DND-41 (cell line): Measurements from ENCODE around the gene TRAK1.
A peak's percentile ranks its signal among the peaks of the same experiment; 100 is the strongest.

Experiments used
- ATAC-seq: fragments of 200-7000 bp; cut with Tn5 transposase; 3 replicates; pipeline ENCODE4 v1.9.1; 2021; ENCODE audit warnings: low read depth; ENCODE audit not compliant: insufficient read depth
- DNase-seq: peaks from one replicate; pipeline ENCODE4 v3.0.0-alpha.2; 2020
- H2AFZ ChIP-seq: 2 replicates; pipeline ENCODE4 v1.6.0; 2012; ENCODE audit warnings: low read depth, low read length
- H3K27ac ChIP-seq: 2 replicates; pipeline ENCODE4 v1.5.1; 2012; ENCODE audit warnings: low read length, inconsistent platforms
- H3K27me3 ChIP-seq: fragments of 200-600 bp; sonication (generic); 2 replicates; pipeline ENCODE4 v1.6.0; 2012; ENCODE audit warnings: low read length, mild to moderate bottlenecking, inconsistent platforms; ENCODE audit not compliant: insufficient read depth, poor library complexity
- H3K36me3 ChIP-seq: 2 replicates; pipeline ENCODE4 v1.5.1; 2012; ENCODE audit warnings: low read length, inconsistent platforms; ENCODE audit not compliant: insufficient read depth
- H3K4me1 ChIP-seq: 2 replicates; pipeline ENCODE4 v1.5.1; 2012; ENCODE audit warnings: mild to moderate bottlenecking, low read length; ENCODE audit not compliant: insufficient read depth
- H3K4me2 ChIP-seq: 2 replicates; pipeline ENCODE4 v1.6.0; 2012; ENCODE audit warnings: mild to moderate bottlenecking, moderate library complexity, low read length, inconsistent platforms; ENCODE audit not compliant: insufficient read depth
- H3K4me3 ChIP-seq, 2 experiments: fragments of 200-600 bp in 1 of 2; shearing (Covaris generic) in 1 of 2; 2 replicates each; pipeline ENCODE4 v1.5.1; 2012 to 2016; ENCODE audit warnings: inconsistent platforms in 2 of 2, low read length in 2 of 2, mild to moderate bottlenecking in 2 of 2, low read depth in 1 of 2, moderate library complexity in 1 of 2
- H3K79me2 ChIP-seq: 2 replicates; pipeline ENCODE4 v1.6.0; 2012; ENCODE audit warnings: low read length, inconsistent platforms; ENCODE audit not compliant: insufficient read depth
- H3K9ac ChIP-seq: 2 replicates; pipeline ENCODE4 v1.6.0; 2012; ENCODE audit warnings: low read depth, mild to moderate bottlenecking, inconsistent platforms, low read length, moderate library complexity
- H3K9me3 ChIP-seq: 2 replicates; pipeline ENCODE4 v1.5.1; 2012; ENCODE audit warnings: low read length, moderate library complexity, mild to moderate bottlenecking, inconsistent platforms; ENCODE audit not compliant: insufficient read depth, severe bottlenecking
- H4K20me1 ChIP-seq: 2 replicates; pipeline ENCODE4 v1.6.0; 2012; ENCODE audit warnings: low read length; ENCODE audit not compliant: insufficient read depth
- EZH2 ChIP-seq: IDR thresholded peaks from 3 replicates; pipeline ENCODE4 v1.6.1; 2012; ENCODE audit warnings: borderline replicate concordance, low read depth, mild to moderate bottlenecking, moderate library complexity, low read length, inconsistent platforms; ENCODE audit not compliant: severe bottlenecking
- TF ChIP-seq, protein P1 (sequence below): IDR thresholded peaks from 2 replicates; pipeline ENCODE4 v1.5.1; 2012; ENCODE audit warnings: borderline replicate concordance, low read length, moderate library complexity, mild to moderate bottlenecking; ENCODE audit not compliant: poor library complexity, severe bottlenecking; ENCODE audit errors: extremely low read depth

TRAK1 gene

DNA sequence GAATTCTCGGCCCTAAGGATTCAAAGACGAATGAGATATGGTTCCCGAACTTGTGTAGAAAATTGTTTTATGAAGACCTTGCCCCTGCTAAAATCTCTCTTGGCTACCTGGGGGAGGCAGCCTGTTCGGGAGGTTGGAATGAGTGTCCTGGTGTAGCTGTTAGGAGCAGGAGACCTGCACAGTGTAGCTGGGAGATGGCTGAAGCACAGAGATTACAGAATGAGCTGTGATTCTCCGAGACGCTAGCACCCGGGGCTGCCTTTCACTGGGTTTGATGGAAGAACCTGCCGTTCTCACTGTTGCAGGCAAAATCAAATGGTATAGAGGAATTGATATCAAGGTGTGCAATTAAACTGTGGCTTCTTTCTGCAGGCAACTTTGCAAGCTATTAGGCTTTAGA is 68.0 kb downstream of the TRAK1 start:
- Histone ChIP-seq H3K36me3 (no peaks in the 10 kb centered on the region), H3K4me2 (peak overlapping the region; percentile 76), H3K9ac (peak overlapping the region; percentile 57; the same call in 1 of the 2 replicates), H3K27me3 (no peaks in the 10 kb centered on the region), H3K27ac (no peak overlapping the region; the same call in 1 of the 2 replicates), H3K9me3 (no peaks in the 10 kb centered on the region), H3K79me2 (peaks cover 24% of the 10 kb centered on the region), H4K20me1 (no peaks in the 10 kb centered on the region), H3K4me1 (peaks cover 38% of the 10 kb centered on the region), H2AFZ (peak overlapping the region; percentile 78), H3K4me3 (peak overlapping the region in 1 of 2 experiments; percentile 76; a peak in 1 of 4 replicates)
- no peak for DNase-seq
- TF ChIP-seq, protein P1, sequence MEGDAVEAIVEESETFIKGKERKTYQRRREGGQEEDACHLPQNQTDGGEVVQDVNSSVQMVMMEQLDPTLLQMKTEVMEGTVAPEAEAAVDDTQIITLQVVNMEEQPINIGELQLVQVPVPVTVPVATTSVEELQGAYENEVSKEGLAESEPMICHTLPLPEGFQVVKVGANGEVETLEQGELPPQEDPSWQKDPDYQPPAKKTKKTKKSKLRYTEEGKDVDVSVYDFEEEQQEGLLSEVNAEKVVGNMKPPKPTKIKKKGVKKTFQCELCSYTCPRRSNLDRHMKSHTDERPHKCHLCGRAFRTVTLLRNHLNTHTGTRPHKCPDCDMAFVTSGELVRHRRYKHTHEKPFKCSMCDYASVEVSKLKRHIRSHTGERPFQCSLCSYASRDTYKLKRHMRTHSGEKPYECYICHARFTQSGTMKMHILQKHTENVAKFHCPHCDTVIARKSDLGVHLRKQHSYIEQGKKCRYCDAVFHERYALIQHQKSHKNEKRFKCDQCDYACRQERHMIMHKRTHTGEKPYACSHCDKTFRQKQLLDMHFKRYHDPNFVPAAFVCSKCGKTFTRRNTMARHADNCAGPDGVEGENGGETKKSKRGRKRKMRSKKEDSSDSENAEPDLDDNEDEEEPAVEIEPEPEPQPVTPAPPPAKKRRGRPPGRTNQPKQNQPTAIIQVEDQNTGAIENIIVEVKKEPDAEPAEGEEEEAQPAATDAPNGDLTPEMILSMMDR = no peak
- no peak for TF ChIP-seq EZH2
- no peak for ATAC-seq

DNA sequence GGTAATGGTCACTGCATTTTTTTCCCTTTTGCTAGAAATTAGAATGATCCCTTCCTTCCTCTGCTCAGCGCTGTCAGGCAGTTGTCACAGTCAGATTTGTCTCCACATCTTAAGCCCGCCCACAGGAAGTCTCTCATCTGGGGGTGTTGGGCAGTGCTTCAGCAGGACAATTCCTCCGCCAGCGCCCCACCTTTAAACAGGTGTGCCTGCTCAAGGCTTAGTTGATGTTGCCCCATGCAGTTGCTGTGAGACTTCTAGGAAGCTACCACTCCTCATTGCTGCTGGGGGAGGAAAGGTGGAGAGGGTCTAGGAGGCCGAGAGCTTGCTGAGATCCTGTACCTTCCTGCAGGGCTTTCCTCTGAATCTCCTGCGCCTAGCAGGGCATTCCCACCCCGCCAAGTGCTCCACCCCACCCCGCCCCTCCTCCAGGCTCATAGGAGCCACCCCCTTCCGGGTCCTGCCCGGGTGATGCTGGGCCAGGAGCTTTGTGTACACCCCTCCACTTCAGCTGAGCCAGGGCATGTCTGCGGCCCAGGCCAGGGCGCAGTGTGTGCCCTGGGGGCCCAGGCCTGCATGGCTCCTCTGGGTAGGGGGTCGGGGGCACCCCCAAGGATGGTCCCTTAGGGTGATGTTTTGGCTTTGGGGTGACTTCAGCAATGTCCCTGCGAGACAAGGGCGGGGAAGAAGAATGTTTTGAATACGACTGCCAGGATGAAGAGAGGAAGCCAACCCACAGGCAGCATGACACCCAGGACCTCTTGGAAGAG is 68.7 kb downstream of the TRAK1 start:
- H3K79me2 ChIP-seq = peaks cover 28% of the 10 kb centered on the region

DNA sequence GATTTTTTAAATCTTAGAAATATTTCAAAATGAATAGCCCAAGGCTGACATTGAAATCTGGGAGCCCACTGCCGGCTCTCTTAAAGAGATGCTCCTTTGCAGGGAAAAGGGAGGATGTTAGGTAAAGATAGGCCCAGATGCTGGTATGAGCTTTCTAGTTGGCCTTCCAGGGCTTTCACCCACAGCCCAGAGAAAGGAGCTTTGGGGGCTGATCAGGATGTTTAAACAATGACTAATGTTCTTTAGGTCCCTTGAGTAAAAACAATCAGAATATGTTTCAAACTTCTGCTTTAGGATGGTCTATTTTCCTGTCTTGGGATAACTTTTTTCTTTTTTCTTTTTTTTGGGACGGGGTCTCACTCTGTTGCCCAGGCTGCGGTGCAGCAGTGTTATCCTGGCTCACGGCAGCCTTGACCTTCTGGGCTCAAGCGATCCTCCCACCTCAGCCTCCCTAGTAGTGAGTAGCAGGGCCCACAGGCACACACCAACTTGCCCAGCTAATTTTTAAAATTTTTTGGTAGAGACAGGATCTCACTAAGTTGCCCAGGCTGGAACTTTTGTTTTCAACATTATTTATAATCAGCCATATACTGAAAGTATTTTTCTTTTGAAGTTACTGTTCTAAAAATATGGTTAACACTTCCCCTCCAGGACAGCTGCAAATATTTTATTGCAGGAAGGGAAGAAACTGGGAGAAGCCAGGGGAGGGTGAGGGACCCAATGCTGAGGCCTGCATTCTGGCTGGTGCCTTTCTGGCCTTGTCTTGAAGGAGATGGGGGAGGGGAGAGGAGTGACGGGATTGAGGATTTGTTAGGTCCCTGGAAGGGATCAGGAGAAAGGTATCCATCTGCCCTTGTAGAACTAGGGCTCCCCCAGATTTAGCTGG is 70.1 kb downstream of the TRAK1 start:
- H4K20me1 ChIP-seq = 0 out of 2 replicates have a peak, but pooled peaks cover 3% of the 10 kb centered on the region
- H3K79me2 ChIP-seq = peaks cover 34% of the 10 kb centered on the region
- peak overlapping the region; percentile 14; the same call in 1 of the 2 replicates for H3K27ac ChIP-seq
- H3K9ac ChIP-seq = peak overlapping the region; percentile 21
- DNase-seq (no peak), ATAC-seq (no peak)
- no peaks in the 10 kb centered on the region for H3K9me3 ChIP-seq
- H2AFZ ChIP-seq = no peak overlapping the region
- H3K27me3 ChIP-seq = no peaks in the 10 kb centered on the region
- no peaks in the 10 kb centered on the region for H3K36me3 ChIP-seq
- peak overlapping the region; percentile 76 for H3K4me2 ChIP-seq
- TF ChIP-seq EZH2 = no peak
- TF ChIP-seq, protein P1 = no peak
- peak overlapping the region in 1 of 2 experiments; percentile 76; a peak in 2 of 4 replicates for H3K4me3 ChIP-seq
- peaks cover 38% of the 10 kb centered on the region for H3K4me1 ChIP-seq

More for the DNA sequence above, 68.7 kb downstream of the TRAK1 start:
- Histone ChIP-seq H3K36me3 (no peaks in the 10 kb centered on the region), H2AFZ (peak overlapping the region; percentile 78), H3K9me3 (no peaks in the 10 kb centered on the region), H3K27ac (peak overlapping the region; percentile 74), H4K20me1 (0 out of 2 replicates have a peak, but pooled peaks cover 3% of the 10 kb centered on the region), H3K27me3 (no peaks in the 10 kb centered on the region), H3K4me2 (peak overlapping the region; percentile 76), H3K9ac (peak overlapping the region; percentile 57), H3K4me1 (peaks cover 38% of the 10 kb centered on the region), H3K4me3 (peak overlapping the region; percentile 30 to 76; a peak in 3 of 4 replicates)
- peak; percentile 77 for DNase-seq
- TF ChIP-seq, protein P1 = no peak
- TF ChIP-seq EZH2 = no peak
- peak; percentile 97 for ATAC-seq
